HEK293T (cell line): ENCODE results near the gene DNAJC25.

Source experiments
- CTCF ChIA-PET: fragments of 350-600 bp; formaldehyde crosslinking; extraction: SDS; loops from one replicate; lab custom pipeline; 2021; ENCODE audit warnings: antibody characterized with exemption, inconsistent platforms; lab: Yijun Ruan, JAX
- POLR2A ChIA-PET: fragments of 350-600 bp; formaldehyde crosslinking; extraction: SDS; loops from one replicate; lab custom pipeline; 2020; ENCODE audit warnings: antibody characterized with exemption, inconsistent platforms; lab: Yijun Ruan, JAX
- DNase-seq: peaks from one replicate; pipeline ENCODE4 v3.0.0; 2012; ENCODE audit warnings: mixed read lengths; ENCODE audit errors: extremely low spot score
- ARNT ChIP-seq: fragments of 450-650 bp; IDR thresholded peaks from 2 replicates; pipeline ENCODE4 v1.6.1; 2017; ENCODE audit warnings: mild to moderate bottlenecking
- BHLHE40 ChIP-seq: fragments of 450-650 bp; IDR thresholded peaks from 2 replicates; pipeline ENCODE4 v1.6.1; 2016; ENCODE audit warnings: mild to moderate bottlenecking, moderate library complexity, borderline replicate concordance
- CTBP1 ChIP-seq: fragments of 450-650 bp; IDR thresholded peaks from 2 replicates; pipeline ENCODE4 v1.6.1; 2016; ENCODE audit warnings: borderline replicate concordance
- ELF4 ChIP-seq: fragments of 450-650 bp; IDR thresholded peaks from 2 replicates; pipeline ENCODE4 v1.6.1; 2017; ENCODE audit warnings: antibody characterized with exemption
- FOXA1 ChIP-seq: fragments of 450-650 bp; IDR thresholded peaks from 2 replicates; pipeline ENCODE4 v1.6.1; 2016; ENCODE audit warnings: mild to moderate bottlenecking
- FOXK2 ChIP-seq: fragments of 450-650 bp; IDR thresholded peaks from 2 replicates; pipeline ENCODE4 v1.6.1; 2016; ENCODE audit warnings: mild to moderate bottlenecking
- FOXM1 ChIP-seq: fragments of 450-650 bp; IDR thresholded peaks from 2 replicates; pipeline ENCODE4 v1.6.1; 2017; ENCODE audit warnings: mild to moderate bottlenecking, borderline replicate concordance
- HDGF ChIP-seq: fragments of 450-650 bp; IDR thresholded peaks from 2 replicates; pipeline ENCODE4 v1.6.1; 2017; ENCODE audit warnings: antibody characterized with exemption, borderline replicate concordance
- L3MBTL2 ChIP-seq: fragments of 450-650 bp; conservative IDR thresholded peaks from 2 replicates; pipeline ENCODE4 v1.6.1; 2016; ENCODE audit warnings: mild to moderate bottlenecking
- LEF1 ChIP-seq: fragments of 450-650 bp; IDR thresholded peaks from 2 replicates; pipeline ENCODE4 v1.6.1; 2017; ENCODE audit warnings: mild to moderate bottlenecking, borderline replicate concordance
- NFRKB ChIP-seq: fragments of 450-650 bp; IDR thresholded peaks from 2 replicates; pipeline ENCODE4 v1.6.1; 2016; ENCODE audit warnings: mild to moderate bottlenecking, moderate library complexity
- SP1 ChIP-seq: fragments of 450-650 bp; IDR thresholded peaks from 2 replicates; pipeline ENCODE4 v1.6.1; 2017
- SUZ12 ChIP-seq: fragments of 450-650 bp; IDR thresholded peaks from 2 replicates; pipeline ENCODE4 v1.6.1; 2016; ENCODE audit warnings: mild to moderate bottlenecking
- TARDBP ChIP-seq: fragments of 450-650 bp; IDR thresholded peaks from 2 replicates; pipeline ENCODE4 v1.6.1; 2016
- ZNF384 ChIP-seq: fragments of 450-650 bp; IDR thresholded peaks from 2 replicates; pipeline ENCODE4 v1.6.1; 2016
- TF ChIP-seq, protein P1 (sequence below): fragments of 450-650 bp; IDR thresholded peaks from 2 replicates; pipeline ENCODE4 v1.6.1; 2016

The DNAJC25 gene

DNA sequence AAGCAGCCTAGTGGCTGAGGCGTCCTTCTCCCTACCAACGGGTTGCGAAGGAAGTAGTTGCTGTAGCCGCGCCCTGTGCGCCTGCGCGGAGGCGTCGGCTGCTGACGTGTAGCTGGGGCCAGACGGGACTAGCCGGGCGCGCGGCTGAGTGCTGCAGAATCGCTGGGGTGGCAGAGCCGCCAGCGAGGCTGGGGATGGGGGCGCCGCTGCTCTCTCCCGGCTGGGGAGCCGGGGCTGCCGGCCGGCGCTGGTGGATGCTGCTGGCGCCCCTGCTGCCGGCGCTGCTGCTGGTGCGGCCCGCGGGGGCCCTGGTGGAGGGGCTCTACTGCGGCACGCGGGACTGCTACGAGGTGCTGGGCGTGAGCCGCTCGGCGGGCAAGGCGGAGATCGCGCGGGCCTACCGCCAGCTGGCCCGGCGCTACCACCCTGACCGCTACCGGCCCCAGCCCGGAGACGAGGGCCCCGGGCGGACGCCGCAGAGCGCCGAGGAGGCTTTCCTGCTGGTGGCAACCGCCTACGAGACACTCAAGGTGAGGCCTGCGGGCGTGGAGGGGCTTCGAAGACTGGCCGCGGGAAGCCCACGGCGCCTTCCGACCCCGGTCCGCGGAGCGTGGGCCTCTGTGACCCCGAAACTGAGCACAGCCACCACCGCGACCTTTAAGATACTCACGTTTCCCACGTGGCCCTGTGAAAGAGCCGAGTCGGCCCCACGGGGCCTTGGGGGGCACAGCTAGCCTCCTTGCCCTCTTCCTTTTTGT lies at the start of gene DNAJC25:
TSS of gene DNAJC25 (plus strand) at position 121 of the 758 bp plus-strand sequence. CDS start at position 195, 74 bp downstream.
- peak; percentile 99 for DNase-seq
- ChIA-PET POLR2A (interaction anchor here (0.7 to 1.9 kb wide), 13 partner anchors 10 to 43 kb away, joined by 3 to 17 read pairs (median 4); partner anchors contain the start of genes GNG10 and PTGR1), CTCF (interaction anchor here (1.5 kb wide), 1 partner anchor 33 kb away, joined by 3 read pairs; no protein-coding TSS in a partner anchor)
- TF ChIP-seq BHLHE40, result no peak
- no peak for TF ChIP-seq HDGF
- TF ChIP-seq SUZ12, result no peak
- no peak for TF ChIP-seq FOXA1
- TF ChIP-seq CTBP1, result no peak
- TF ChIP-seq SP1, result no peak
- TF ChIP-seq LEF1, result no peak
- TF ChIP-seq ARNT, result no peak
- no peak for TF ChIP-seq TARDBP
- peak; percentile 77 for TF ChIP-seq ELF4
- peak; percentile 31 for TF ChIP-seq L3MBTL2

DNA sequence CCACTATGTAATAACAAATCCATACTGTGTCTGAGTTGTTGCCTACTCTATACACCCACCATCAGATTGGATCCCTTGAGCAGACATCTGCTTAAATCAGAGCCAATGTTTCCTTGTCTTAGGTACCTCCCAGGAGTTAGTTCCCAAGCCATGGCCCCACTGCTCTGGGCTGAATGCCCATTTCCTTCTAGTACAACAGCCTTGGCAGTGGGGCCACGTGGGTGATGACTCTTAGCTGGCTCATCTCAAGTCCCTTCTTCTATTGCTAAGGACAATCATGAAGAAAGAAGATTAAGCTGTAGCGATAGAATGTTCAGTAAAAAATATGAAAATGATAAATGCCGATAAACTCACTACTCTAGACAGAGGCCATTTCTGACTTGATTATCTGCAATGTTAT lies 48.2 kb upstream of the DNAJC25 start:
- no peak for TF ChIP-seq FOXA1
- no peak for TF ChIP-seq TARDBP
- TF ChIP-seq HDGF, result no peak
- TF ChIP-seq ARNT, result no peak
- TF ChIP-seq FOXM1, result no peak
- no peak for TF ChIP-seq L3MBTL2
- no peak for TF ChIP-seq BHLHE40
- no peak for TF ChIP-seq ELF4
- no peak for TF ChIP-seq ZNF384
- no peak for DNase-seq
- ChIA-PET CTCF (no interaction called here), POLR2A (no interaction called here)

DNA sequence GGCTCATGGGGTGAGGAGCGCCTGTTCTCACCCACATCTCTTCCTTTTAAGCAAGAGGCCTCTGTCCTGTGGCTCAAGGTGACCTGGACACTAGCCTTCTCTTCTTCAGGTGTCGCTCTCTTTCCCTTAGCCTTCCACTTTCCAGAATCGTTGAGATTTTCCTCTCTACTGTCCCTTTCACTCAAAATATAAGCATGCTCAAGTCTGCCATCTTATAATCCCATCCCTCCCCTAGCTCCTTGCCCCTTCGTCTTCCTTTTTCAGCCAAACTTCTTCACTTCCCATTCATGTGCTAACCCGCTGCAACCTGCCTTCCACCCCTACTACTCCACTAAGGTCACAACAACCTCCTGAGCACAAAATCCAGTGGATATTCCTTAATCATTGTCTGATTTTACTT lies 44.8 kb upstream of the DNAJC25 start:
- no peak for DNase-seq
- ChIA-PET CTCF (no interaction called here), POLR2A (no interaction called here)
- TF ChIP-seq BHLHE40, result no peak
- TF ChIP-seq ZNF384, result no peak
- no peak for TF ChIP-seq ELF4
- TF ChIP-seq HDGF, result no peak
- TF ChIP-seq, protein P1, sequence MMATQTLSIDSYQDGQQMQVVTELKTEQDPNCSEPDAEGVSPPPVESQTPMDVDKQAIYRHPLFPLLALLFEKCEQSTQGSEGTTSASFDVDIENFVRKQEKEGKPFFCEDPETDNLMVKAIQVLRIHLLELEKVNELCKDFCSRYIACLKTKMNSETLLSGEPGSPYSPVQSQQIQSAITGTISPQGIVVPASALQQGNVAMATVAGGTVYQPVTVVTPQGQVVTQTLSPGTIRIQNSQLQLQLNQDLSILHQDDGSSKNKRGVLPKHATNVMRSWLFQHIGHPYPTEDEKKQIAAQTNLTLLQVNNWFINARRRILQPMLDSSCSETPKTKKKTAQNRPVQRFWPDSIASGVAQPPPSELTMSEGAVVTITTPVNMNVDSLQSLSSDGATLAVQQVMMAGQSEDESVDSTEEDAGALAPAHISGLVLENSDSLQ, result no peak
- TF ChIP-seq CTBP1, result no peak
- no peak for TF ChIP-seq SP1
- TF ChIP-seq TARDBP, result no peak
- TF ChIP-seq L3MBTL2, result no peak
- no peak for TF ChIP-seq NFRKB
- TF ChIP-seq FOXA1, result no peak
- TF ChIP-seq FOXK2, result no peak
- TF ChIP-seq LEF1, result no peak
- TF ChIP-seq FOXM1, result no peak

DNA sequence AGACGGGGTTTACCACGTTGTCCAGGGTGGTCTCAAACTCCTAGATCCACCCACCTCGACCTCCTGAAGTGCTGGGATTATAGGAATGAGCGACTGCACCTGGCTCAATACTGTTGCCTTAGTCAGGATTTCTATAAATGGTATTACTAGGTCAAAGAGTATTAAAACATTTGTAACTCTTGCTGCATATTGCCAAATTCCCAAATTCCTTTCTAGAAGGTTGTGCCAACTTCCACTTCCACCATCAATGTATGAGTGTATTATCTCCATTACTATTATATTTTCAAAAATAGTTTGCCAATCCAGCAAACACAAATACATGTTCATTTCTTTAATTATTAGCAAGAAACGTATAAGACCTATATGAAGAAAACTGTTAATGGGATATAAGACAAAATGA lies 42.3 kb upstream of the DNAJC25 start:
- no peak for DNase-seq
- TF ChIP-seq SUZ12, result no peak
- TF ChIP-seq ARNT, result no peak
- TF ChIP-seq HDGF, result no peak
- TF ChIP-seq BHLHE40, result no peak
- TF ChIP-seq FOXA1, result no peak
- TF ChIP-seq NFRKB, result no peak
- no peak for TF ChIP-seq FOXM1
- TF ChIP-seq LEF1, result no peak
- TF ChIP-seq L3MBTL2, result no peak
- no peak for TF ChIP-seq ELF4
- TF ChIP-seq, protein P1, result no peak
- CTCF ChIA-PET, result no interaction called here
- POLR2A ChIA-PET, result no interaction called here

DNA sequence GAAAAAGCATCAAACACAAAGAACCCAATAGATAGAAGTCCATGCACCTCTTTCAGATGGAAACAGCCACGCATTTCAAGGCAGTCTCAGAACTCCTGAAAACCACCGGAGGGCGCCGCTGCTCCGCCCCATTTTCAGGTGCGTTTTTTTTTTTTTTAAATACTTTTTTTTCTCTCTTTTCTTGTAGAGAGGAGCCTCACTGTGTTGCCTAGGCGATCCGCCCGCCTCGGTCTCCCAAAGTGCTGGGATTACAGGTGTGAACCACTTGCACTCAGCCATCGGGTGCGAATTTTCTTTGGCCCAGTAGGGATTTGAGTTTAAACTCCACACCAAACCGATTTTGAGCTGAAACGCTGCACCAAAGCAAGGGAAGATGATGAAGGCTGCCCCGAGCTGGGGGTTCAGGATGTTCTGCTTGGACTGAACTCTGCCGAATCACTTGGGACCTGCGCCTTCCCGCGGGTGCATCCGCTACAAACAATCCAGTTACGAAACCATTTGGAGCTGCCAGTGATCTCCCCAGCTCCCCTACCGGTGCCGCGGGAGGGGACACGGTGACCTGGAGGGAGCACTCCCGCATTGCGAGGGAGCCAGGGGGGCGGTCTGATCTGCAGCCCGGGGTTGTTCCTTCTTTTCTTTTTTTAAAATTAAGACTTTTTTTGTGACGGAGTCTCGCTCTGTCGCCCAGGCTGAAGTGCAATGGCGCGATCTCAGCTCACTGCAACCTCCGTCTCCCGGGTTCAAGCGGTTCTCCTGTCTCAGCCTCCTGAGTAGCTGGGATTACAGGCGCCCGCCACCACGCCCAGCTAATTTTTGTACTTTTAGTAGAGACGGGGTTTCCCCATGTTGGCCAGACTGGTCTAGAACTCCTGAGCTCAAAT lies 33.0 kb upstream of the DNAJC25 start:
- CTCF ChIA-PET, result interaction anchor here (0.7 to 1.4 kb wide), 5 partner anchors 17 to 95 kb away, joined by 3 to 10 read pairs (median 7); partner anchors contain the start of gene DNAJC25
- DNase-seq, result peak; percentile 27

DNA sequence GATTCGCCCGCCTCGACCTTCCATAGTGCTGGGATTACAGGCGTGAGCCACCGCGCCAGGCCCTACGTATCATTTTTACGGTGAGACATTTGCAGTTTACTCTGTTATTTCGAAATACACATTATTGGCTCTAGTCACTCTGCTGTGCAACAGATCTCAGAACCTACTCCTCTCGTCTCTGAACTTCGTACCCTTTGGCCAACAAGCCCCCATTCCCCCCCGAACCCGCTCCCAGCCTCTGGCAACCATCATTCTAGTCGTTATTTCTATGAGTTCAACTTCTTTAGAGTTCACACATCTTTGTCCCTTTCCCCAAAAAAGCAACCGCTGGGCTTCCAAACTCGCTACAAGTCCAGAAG lies 32.4 kb upstream of the DNAJC25 start:
- ChIA-PET POLR2A (interaction anchor here (0.9 to 2.7 kb wide), 5 partner anchors 23 to 115 kb away, joined by 3 to 17 read pairs (median 3); partner anchors contain the start of genes DNAJC25 and ECPAS), CTCF (interaction anchor here (0.7 to 1.4 kb wide), 6 partner anchors 14 to 94 kb away, joined by 3 to 10 read pairs (median 5); partner anchors contain the start of gene DNAJC25)
- no peak for TF ChIP-seq L3MBTL2
- DNase-seq, result no peak

More for the DNA sequence above, 33.0 kb upstream of the DNAJC25 start:
- POLR2A ChIA-PET, result interaction anchor here (0.9 to 2.7 kb wide), 4 partner anchors 24 to 114 kb away, joined by 3 to 17 read pairs (median 6); partner anchors contain the start of genes DNAJC25 and ECPAS
- TF ChIP-seq FOXM1, result no peak
- peak; percentile 61 for TF ChIP-seq ZNF384
